ENCODE data around the gene DLGAP1.

The DLGAP1 gene

GRCh38 chr18:3826021-3826420, 629.1 kb downstream of the DLGAP1 start:
- Histone ChIP-seq H3K27ac (no peak overlapping the region), H3K4me3 (ENCODE audit: low read depth in 1 of 2, low read length in 1 of 2) (no peak overlapping the region), H3K27me3 (no peaks in the 10 kb centered on the region), H3K4me1 (ENCODE audit: control insufficient read depth in 1 of 2, insufficient read depth in 1 of 2, low read depth in 1 of 2, low read length in 1 of 2) (no peaks in the 10 kb centered on the region), H3K9me3 (no peaks in the 10 kb centered on the region), H3K36me3 (no peaks in the 10 kb centered on the region)
- TF ChIP-seq, protein P1, sequence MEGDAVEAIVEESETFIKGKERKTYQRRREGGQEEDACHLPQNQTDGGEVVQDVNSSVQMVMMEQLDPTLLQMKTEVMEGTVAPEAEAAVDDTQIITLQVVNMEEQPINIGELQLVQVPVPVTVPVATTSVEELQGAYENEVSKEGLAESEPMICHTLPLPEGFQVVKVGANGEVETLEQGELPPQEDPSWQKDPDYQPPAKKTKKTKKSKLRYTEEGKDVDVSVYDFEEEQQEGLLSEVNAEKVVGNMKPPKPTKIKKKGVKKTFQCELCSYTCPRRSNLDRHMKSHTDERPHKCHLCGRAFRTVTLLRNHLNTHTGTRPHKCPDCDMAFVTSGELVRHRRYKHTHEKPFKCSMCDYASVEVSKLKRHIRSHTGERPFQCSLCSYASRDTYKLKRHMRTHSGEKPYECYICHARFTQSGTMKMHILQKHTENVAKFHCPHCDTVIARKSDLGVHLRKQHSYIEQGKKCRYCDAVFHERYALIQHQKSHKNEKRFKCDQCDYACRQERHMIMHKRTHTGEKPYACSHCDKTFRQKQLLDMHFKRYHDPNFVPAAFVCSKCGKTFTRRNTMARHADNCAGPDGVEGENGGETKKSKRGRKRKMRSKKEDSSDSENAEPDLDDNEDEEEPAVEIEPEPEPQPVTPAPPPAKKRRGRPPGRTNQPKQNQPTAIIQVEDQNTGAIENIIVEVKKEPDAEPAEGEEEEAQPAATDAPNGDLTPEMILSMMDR (IDR thresholded peaks at IDR 0.05), result no peak

DNA sequence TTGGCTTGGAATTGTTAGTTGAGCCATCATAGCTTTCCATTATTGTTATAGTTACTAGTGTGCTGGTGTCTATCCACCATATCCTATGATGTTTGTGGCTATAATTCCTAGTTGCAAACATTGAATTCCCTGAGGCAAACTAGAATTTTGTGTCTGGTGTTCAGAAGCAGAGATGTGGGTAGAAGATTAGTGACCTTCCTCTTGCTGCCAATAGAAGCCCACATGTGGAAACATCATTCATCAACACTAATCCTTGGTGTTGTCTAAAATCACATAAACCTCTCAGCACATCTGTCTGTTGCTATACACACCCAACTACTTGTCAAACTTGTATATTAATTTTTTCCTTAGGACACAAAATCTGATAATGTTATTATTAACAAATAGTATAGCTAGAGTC, 631.0 kb downstream of the DLGAP1 start:
- Histone ChIP-seq H3K9me3 (no peaks in the 10 kb centered on the region), H3K27ac (no peak overlapping the region), H3K4me3 (ENCODE audit: low read depth in 1 of 2, low read length in 1 of 2) (no peak overlapping the region), H3K36me3 (no peaks in the 10 kb centered on the region), H3K27me3 (no peaks in the 10 kb centered on the region), H3K4me1 (ENCODE audit: control insufficient read depth in 1 of 2, insufficient read depth in 1 of 2, low read depth in 1 of 2, low read length in 1 of 2) (no peaks in the 10 kb centered on the region)
- TF ChIP-seq, protein P1 (IDR thresholded peaks at IDR 0.05), result no peak

DNA sequence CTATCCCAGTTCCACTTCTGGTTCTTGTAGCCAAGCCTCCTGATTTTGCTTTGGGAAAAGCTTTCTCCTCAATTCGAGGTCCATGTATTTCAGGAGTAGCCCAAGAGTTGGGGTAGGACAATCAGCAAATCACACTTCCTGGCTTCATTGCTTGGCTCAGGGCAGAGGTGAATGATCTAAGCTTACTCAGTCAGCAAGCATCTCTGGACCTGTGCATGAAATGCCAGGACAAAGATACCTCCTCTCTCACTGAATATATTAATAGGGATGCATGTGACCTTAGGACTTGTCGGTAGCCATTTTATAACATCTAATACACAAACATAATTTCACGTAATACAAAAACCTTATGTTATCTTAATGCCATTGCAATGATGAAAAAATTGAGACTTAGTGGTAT, 632.0 kb downstream of the DLGAP1 start:
- Histone ChIP-seq H3K27ac (no peak overlapping the region), H3K4me1 (ENCODE audit: control insufficient read depth in 1 of 2, insufficient read depth in 1 of 2, low read depth in 1 of 2, low read length in 1 of 2) (no peaks in the 10 kb centered on the region), H3K9me3 (no peaks in the 10 kb centered on the region), H3K4me3 (ENCODE audit: low read depth in 1 of 2, low read length in 1 of 2) (no peak overlapping the region), H3K36me3 (no peaks in the 10 kb centered on the region), H3K27me3 (no peaks in the 10 kb centered on the region)
- TF ChIP-seq, protein P1 (IDR thresholded peaks at IDR 0.05), result no peak

- Histone ChIP-seq H3K4me1 (ENCODE audit: control insufficient read depth in 1 of 2, insufficient read depth in 1 of 2, low read depth in 1 of 2, low read length in 1 of 2) (no peaks in the 10 kb centered on the region), H3K36me3 (no peaks in the 10 kb centered on the region), H3K27me3 (no peaks in the 10 kb centered on the region), H3K4me3 (ENCODE audit: low read depth in 1 of 2, low read length in 1 of 2) (no peak overlapping the region), H3K9me3 (no peaks in the 10 kb centered on the region), H3K27ac (no peak overlapping the region)
- TF ChIP-seq, protein P1 (IDR thresholded peaks at IDR 0.05), result no peak
Observed at GRCh38 chr18:3821524-3821923, 633.6 kb downstream of the DLGAP1 start.

- Histone ChIP-seq H3K4me3 (ENCODE audit: low read depth in 1 of 2, low read length in 1 of 2) (no peak overlapping the region), H3K4me1 (ENCODE audit: control insufficient read depth in 1 of 2, insufficient read depth in 1 of 2, low read depth in 1 of 2, low read length in 1 of 2) (no peaks in the 10 kb centered on the region)
- TF ChIP-seq, protein P1 (IDR thresholded peaks at IDR 0.05), result no peak
Observed at GRCh38 chr18:3819961-3820360, 635.1 kb downstream of the DLGAP1 start.

More at GRCh38 chr18:3819961-3820360, 635.1 kb downstream of the DLGAP1 start:
- H3K27me3 ChIP-seq, result no peaks in the 10 kb centered on the region
- H3K9me3 ChIP-seq, result no peaks in the 10 kb centered on the region
- H3K36me3 ChIP-seq, result no peaks in the 10 kb centered on the region
- no peak overlapping the region for H3K27ac ChIP-seq

Measured in neutrophil (primary cell).